SK-N-SH (cell line): Measurements from ENCODE around the gene TUBGCP2. TPM values are rescaled to one million over a fixed set of nuclear protein-coding genes. Genes with fewer than 3 reads are reported as not detected.

Experiments
- CTCF ChIA-PET: fragments of 300-600, 350-600 bp; formaldehyde crosslinking; extraction: SDS; loops from one replicate; lab custom pipeline; 2021; lab: Yijun Ruan, JAX
- POLR2A ChIA-PET: fragments of 350-600 bp; sonication (Branson Sonifier 250); formaldehyde crosslinking; extraction: SDS; loops from one replicate; lab custom pipeline; 2020; ENCODE audit warnings: antibody characterized with exemption, inconsistent platforms; lab: Yijun Ruan, JAX
- DNase-seq: peaks from one replicate; pipeline ENCODE4 v3.0.0; 2012
- H2AFZ ChIP-seq: fragments of 200-600 bp; sonication (generic); 2 replicates; pipeline ENCODE4 v1.8.1; 2016; ENCODE audit warnings: antibody characterized with exemption, mild to moderate bottlenecking, low read depth
- H3F3A ChIP-seq: fragments of 200-600 bp; sonication (generic); replicated peaks from 2 replicates; pipeline ENCODE3; 2016; ENCODE audit warnings: antibody characterized with exemption, mild to moderate bottlenecking; ENCODE audit not compliant: insufficient read depth
- H3K27ac ChIP-seq, 2 experiments: fragments of 200-500 bp in 1 of 2; fragments of 200-600 bp in 1 of 2; sonication (Bioruptor generic) in 1 of 2; sonication (generic), shearing (Covaris generic) in 1 of 2; 2 replicates each; pipeline versions ENCODE4 v1.5.1 to v1.6.1; 2014 to 2016; ENCODE audit warnings: low read depth in 2 of 2, inconsistent platforms in 1 of 2, low read length in 1 of 2, mild to moderate bottlenecking in 1 of 2, mixed read lengths in 1 of 2
- H3K27me3 ChIP-seq: fragments of 200-600 bp; sonication (generic), shearing (Covaris generic); 2 replicates; pipeline ENCODE4 v1.6.1; 2016; ENCODE audit warnings: mixed run types; ENCODE audit not compliant: insufficient read depth
- H3K36me3 ChIP-seq, 2 experiments: fragments of 200-500 bp in 1 of 2; fragments of 200-600 bp in 1 of 2; sonication (Bioruptor generic) in 1 of 2; sonication (generic) in 1 of 2; replicated peaks in 1 of 2; 2 replicates each; pipeline versions ENCODE3 to v1.5.1; 2014 to 2016; ENCODE audit warnings: low read length in 1 of 2, mild to moderate bottlenecking in 1 of 2; ENCODE audit not compliant: insufficient read depth in 2 of 2, control insufficient read depth in 1 of 2
- H3K4me1 ChIP-seq, 2 experiments: fragments of 200-500 bp in 1 of 2; fragments of 200-600 bp in 1 of 2; sonication (Bioruptor generic) in 1 of 2; sonication (generic), shearing (Covaris generic) in 1 of 2; 2 replicates each; pipeline versions ENCODE4 v1.5.1 to v1.6.1; 2014 to 2016; ENCODE audit warnings: low read depth in 1 of 2, low read length in 1 of 2, mixed run types in 1 of 2; ENCODE audit not compliant: insufficient read depth in 2 of 2, control insufficient read depth in 1 of 2
- H3K4me2 ChIP-seq: fragments of 200-600 bp; sonication (generic), shearing (Covaris generic); 2 replicates; pipeline ENCODE4 v1.6.1; 2017; ENCODE audit warnings: mixed run types
- H3K4me3 ChIP-seq, 2 experiments: fragments of 200-500 bp in 1 of 2; fragments of 200-600 bp in 1 of 2; sonication (Bioruptor generic) in 1 of 2; sonication (generic), shearing (Covaris generic) in 1 of 2; 2 replicates each; pipeline versions ENCODE4 v1.5.1 to v1.8.1; 2014 to 2016; ENCODE audit warnings: low read depth in 2 of 2, inconsistent platforms in 1 of 2, low read length in 1 of 2, mild to moderate bottlenecking in 1 of 2, mixed read lengths in 1 of 2, moderate library complexity in 1 of 2
- H3K79me2 ChIP-seq: fragments of 200-600 bp; sonication (generic); 2 replicates; pipeline ENCODE4 v1.8.1; 2017; ENCODE audit warnings: mild to moderate bottlenecking; ENCODE audit not compliant: insufficient read depth
- H3K9ac ChIP-seq: fragments of 200-600 bp; sonication (generic); 2 replicates; pipeline ENCODE4 v1.6.1; 2017; ENCODE audit warnings: mixed run types
- H3K9me2 ChIP-seq: fragments of 200-600 bp; sonication (generic); 2 replicates; pipeline ENCODE4 v1.6.1; 2017; ENCODE audit warnings: mixed run types
- H3K9me3 ChIP-seq: fragments of 200-600 bp; sonication (generic); 2 replicates; pipeline ENCODE4 v1.6.1; 2017; ENCODE audit warnings: mixed run types, mild to moderate bottlenecking, moderate library complexity
- H4K20me1 ChIP-seq: fragments of 200-600 bp; sonication (generic); 2 replicates; pipeline ENCODE4 v1.6.1; 2017; ENCODE audit warnings: mild to moderate bottlenecking, mixed run types; ENCODE audit not compliant: insufficient read depth
- CHD2 ChIP-seq: fragments of 150-350 bp; IDR thresholded peaks from 2 replicates; pipeline ENCODE4 v1.6.1; 2018; ENCODE audit warnings: low read length; ENCODE audit not compliant: partially characterized antibody
- CTCF ChIP-seq: fragments of 200-600 bp; sonication (generic); IDR thresholded peaks from 2 replicates; pipeline ENCODE4 v1.6.1; 2017; ENCODE audit warnings: antibody characterized with exemption, mild to moderate bottlenecking, moderate library complexity
- ELF1 ChIP-seq: IDR thresholded peaks from 2 replicates; pipeline ENCODE4 v1.4.0; 2012
- EP300 ChIP-seq, 2 experiments: IDR thresholded peaks; 2 replicates each; pipeline versions ENCODE4 v1.4.0 to v1.6.1; 2012; ENCODE audit warnings: borderline replicate concordance in 1 of 2, low read depth in 1 of 2, low read length in 1 of 2
- FOXJ3 ChIP-seq: sonication (generic); formaldehyde crosslinking; IDR thresholded peaks from 2 replicates; pipeline ENCODE4 v1.5.1; 2020; ENCODE audit warnings: mild to moderate bottlenecking, missing genetic modification reagents
- GABPA ChIP-seq: IDR thresholded peaks from 2 replicates; pipeline ENCODE4 v1.4.0; 2012; ENCODE audit warnings: low read depth, mild to moderate bottlenecking
- JUND ChIP-seq: IDR thresholded peaks from 2 replicates; pipeline ENCODE4 v1.4.0; 2012
- MAX ChIP-seq: IDR thresholded peaks from 2 replicates; pipeline ENCODE4 v1.4.0; 2012; ENCODE audit warnings: low read depth
- NFIC ChIP-seq: IDR thresholded peaks from 2 replicates; pipeline ENCODE4 v1.4.0; 2012; ENCODE audit warnings: borderline replicate concordance
- NRF1 ChIP-seq: IDR thresholded peaks from 2 replicates; pipeline ENCODE4 v1.6.1; 2012; ENCODE audit warnings: low read depth, mild to moderate bottlenecking, low read length
- PBX3 ChIP-seq: IDR thresholded peaks from 2 replicates; pipeline ENCODE4; 2012
- POLR2AphosphoS5 ChIP-seq: IDR thresholded peaks from 2 replicates; pipeline ENCODE4 v1.6.1; 2012; ENCODE audit warnings: low read depth, low read length
- RAD21 ChIP-seq: IDR thresholded peaks from 2 replicates; pipeline ENCODE4 v1.6.1; 2012; ENCODE audit warnings: mild to moderate bottlenecking, low read length
- RCOR1 ChIP-seq: fragments of 150-350 bp; IDR thresholded peaks from 2 replicates; pipeline ENCODE4 v1.6.1; 2017; ENCODE audit warnings: antibody characterized with exemption, low read length
- SIN3A ChIP-seq: IDR thresholded peaks from 2 replicates; pipeline ENCODE4 v1.6.1; 2012; ENCODE audit warnings: low read depth, mild to moderate bottlenecking, low read length, moderate library complexity, borderline replicate concordance
- TEAD4 ChIP-seq: IDR thresholded peaks from 2 replicates; pipeline ENCODE4 v1.4.0; 2012; ENCODE audit warnings: mild to moderate bottlenecking, borderline replicate concordance; ENCODE audit not compliant: insufficient read depth
- USF1 ChIP-seq: IDR thresholded peaks from 2 replicates; pipeline ENCODE4 v1.4.0; 2012; ENCODE audit warnings: low read depth, borderline replicate concordance
- ZBTB33 ChIP-seq: IDR thresholded peaks from 2 replicates; pipeline ENCODE4 v1.4.0; 2012; ENCODE audit warnings: low read depth, borderline replicate concordance
- WGBS: methylation state at CpG from one replicate; pipeline ENCODE4 v1.1.6; 2017; ENCODE audit warnings: low lambda C conversion rate; 5-methylcytosine and 5-hydroxymethylcytosine counted together
- polyA plus RNA-seq, 3 experiments: library from polyadenylated mRNA; depleted of rRNA; stranded (reverse); fragments of >200 nt; gene quantifications; 2 replicates each; pipeline ENCODE4 v1.2.3, GENCODE V29; 2012

The TUBGCP2 gene
- polyA plus RNA-seq, 1 of the 3 experiments (the other 2 are of a cell fraction), result 49.1 TPM

GRCh38 chr10:133302230-133302629 lies 6.4 kb downstream of the TUBGCP2 start:
- Histone ChIP-seq H3K27ac (no peak overlapping the region), H3K79me2 (peaks cover 57% of the 10 kb centered on the region)
- CTCF ChIA-PET, result interaction anchor here (0.9 kb wide), 1 partner anchor 16 kb away, joined by 4 read pairs; no protein-coding TSS in a partner anchor

GRCh38 chr10:133299738-133300137 lies 8.9 kb downstream of the TUBGCP2 start:
- Histone ChIP-seq H3K4me2 (no peak overlapping the region), H4K20me1 (peaks cover 26% of the 10 kb centered on the region), H3K9me2 (no peaks in the 10 kb centered on the region), H3K36me3 (peaks cover 15 to 49% of the 10 kb centered on the region in 2 experiments), H3K4me3 (no peak overlapping the region), H3K4me1 (no peaks in the 10 kb centered on the region), H3K27me3 (no peaks in the 10 kb centered on the region), H3K9ac (no peak overlapping the region), H3K79me2 (peaks cover 32% of the 10 kb centered on the region), H3K9me3 (no peaks in the 10 kb centered on the region), H3F3A (no peaks in the 10 kb centered on the region), H2AFZ (no peak overlapping the region), H3K27ac (no peak overlapping the region)
- WGBS, result 96% methylated on average over 14 of the region's 14 CpGs
- POLR2A ChIA-PET, result interaction anchor here (0.6 kb wide), 1 partner anchor 24 kb away, joined by 3 read pairs; no protein-coding TSS in a partner anchor
- no peak for DNase-seq
- CTCF ChIA-PET, result no interaction called here
- no peak for TF ChIP-seq CHD2
- no peak for TF ChIP-seq SIN3A
- no peak for TF ChIP-seq CTCF
- TF ChIP-seq TEAD4, result no peak
- no peak for TF ChIP-seq ZBTB33
- TF ChIP-seq NFIC, result no peak
- TF ChIP-seq USF1, result no peak
- TF ChIP-seq ELF1, result no peak
- TF ChIP-seq PBX3, result no peak
- no peak for TF ChIP-seq NRF1
- TF ChIP-seq POLR2AphosphoS5, result no peak
- no peak for TF ChIP-seq JUND
- no peak for TF ChIP-seq FOXJ3 (CRISPR knock-in tag)
- TF ChIP-seq RAD21, result no peak
- TF ChIP-seq EP300 (IDR thresholded peaks at IDR 0.05; ENCODE audit: borderline replicate concordance in 1 of 2, low read depth in 1 of 2, low read length in 1 of 2), result no peak
- TF ChIP-seq GABPA, result no peak
- TF ChIP-seq MAX, result no peak

More at GRCh38 chr10:133302230-133302629, 6.4 kb downstream of the TUBGCP2 start:
- no peak for DNase-seq
- H3K4me2 ChIP-seq, result no peak overlapping the region
- H3K9ac ChIP-seq, result no peak overlapping the region
- H3K36me3 ChIP-seq, result peaks cover 15 to 37% of the 10 kb centered on the region in 2 experiments
- H2AFZ ChIP-seq, result no peak overlapping the region
- no peak for TF ChIP-seq ZBTB33
- TF ChIP-seq ELF1, result no peak
- no peak for TF ChIP-seq RCOR1
- TF ChIP-seq, all 33 proteins: peak for 0
- Histone ChIP-seq H3F3A (no peaks in the 10 kb centered on the region), H3K9me3 (no peaks in the 10 kb centered on the region), H4K20me1 (peaks cover 47% of the 10 kb centered on the region), H3K4me3 (no peak overlapping the region), H3K9me2 (no peaks in the 10 kb centered on the region), H3K4me1 (peaks cover 4 to 5% of the 10 kb centered on the region in 2 experiments; a peak in 2 of 4 replicates), H3K27me3 (no peaks in the 10 kb centered on the region)
- WGBS, result 100% methylated on average over 3 of the region's 14 CpGs
- POLR2A ChIA-PET, result no interaction called here
